Measurements from ENCODE around the gene SGSM2.

DNA sequence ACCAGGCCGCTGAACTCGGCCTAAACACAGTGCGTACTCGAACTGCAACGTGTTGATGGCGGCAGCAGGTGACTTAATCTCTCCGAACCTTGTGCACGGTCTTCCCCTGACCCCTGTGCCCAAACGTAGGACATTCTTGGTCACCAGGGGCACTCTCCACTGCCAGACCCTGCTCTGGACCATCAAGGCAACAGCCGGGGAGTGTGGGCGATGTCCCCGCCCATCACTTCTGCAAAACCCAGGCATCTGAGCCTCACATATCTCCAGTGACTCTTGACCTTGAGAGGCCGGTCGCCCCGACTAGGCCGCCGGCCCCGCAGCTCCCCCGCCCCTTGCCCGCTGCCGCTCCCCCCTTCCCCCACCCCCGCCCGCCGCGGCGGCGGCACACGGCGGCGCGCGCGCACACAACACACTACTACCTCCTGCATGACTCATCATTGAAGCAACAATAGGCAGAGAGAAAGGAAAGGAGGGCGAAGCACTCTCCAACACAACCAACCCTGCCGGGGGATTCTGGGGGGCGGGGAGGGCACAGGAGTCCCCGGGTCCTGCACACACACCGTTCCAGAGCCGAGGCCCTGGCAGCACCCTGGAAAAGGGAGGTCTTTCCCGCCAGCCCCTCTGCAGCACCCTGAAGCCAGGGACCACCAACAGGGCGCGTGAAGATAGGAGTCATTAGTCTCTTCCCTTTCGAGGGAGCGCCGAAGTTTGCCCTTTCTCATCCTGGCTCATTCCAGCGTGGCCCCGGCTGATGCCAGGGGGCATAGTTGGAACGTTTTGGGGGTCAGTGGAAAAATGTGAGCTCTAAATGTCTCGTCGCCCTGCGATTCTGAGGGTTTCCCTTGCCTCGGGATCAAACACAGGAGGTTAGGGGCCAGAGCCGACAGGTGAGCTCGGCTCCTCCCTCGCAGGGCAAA lies 61.6 kb downstream of the SGSM2 start:
- TF ChIP-seq POLR2A (IDR thresholded peaks at IDR 0.05) = no peak
- TF ChIP-seq, protein P1, sequence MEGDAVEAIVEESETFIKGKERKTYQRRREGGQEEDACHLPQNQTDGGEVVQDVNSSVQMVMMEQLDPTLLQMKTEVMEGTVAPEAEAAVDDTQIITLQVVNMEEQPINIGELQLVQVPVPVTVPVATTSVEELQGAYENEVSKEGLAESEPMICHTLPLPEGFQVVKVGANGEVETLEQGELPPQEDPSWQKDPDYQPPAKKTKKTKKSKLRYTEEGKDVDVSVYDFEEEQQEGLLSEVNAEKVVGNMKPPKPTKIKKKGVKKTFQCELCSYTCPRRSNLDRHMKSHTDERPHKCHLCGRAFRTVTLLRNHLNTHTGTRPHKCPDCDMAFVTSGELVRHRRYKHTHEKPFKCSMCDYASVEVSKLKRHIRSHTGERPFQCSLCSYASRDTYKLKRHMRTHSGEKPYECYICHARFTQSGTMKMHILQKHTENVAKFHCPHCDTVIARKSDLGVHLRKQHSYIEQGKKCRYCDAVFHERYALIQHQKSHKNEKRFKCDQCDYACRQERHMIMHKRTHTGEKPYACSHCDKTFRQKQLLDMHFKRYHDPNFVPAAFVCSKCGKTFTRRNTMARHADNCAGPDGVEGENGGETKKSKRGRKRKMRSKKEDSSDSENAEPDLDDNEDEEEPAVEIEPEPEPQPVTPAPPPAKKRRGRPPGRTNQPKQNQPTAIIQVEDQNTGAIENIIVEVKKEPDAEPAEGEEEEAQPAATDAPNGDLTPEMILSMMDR (IDR thresholded peaks at IDR 0.05) = no peak
- no peak for TF ChIP-seq EP300 (IDR thresholded peaks at IDR 0.05)

Measured in suprapubic skin (tissue), 3 donors.